ENCODE data around the gene RHBDL1. TPM values are rescaled to one million over a fixed set of nuclear protein-coding genes. Genes with fewer than 3 reads are reported as not detected.

RHBDL1 gene
- total and polyA plus RNA-seq, 10 of the 15 experiments (the other 5 are each of a cell fraction or from before 2014, with no cell fraction given), result 0.04 to 1.3 (median 0.65) TPM; not detected in 5

GRCh38 chr16:726438-727290 is 51.2 kb downstream of the RHBDL1 start, which contains the start of the genes CCDC78 and HAGHL:
CCDC78 (minus strand) TSS chr16:726443; CDS start chr16:726367, 76 bp downstream.
HAGHL (plus strand) TSS chr16:727106; CDS start chr16:727510, 404 bp downstream.
- H3K4me1 ChIP-seq (ENCODE audit: control insufficient read depth, insufficient read depth, low read length), result peaks cover 13% of the 10 kb centered on the region
- peak within 1 kb of the TSS; percentile 100 for H3K4me2 ChIP-seq (ENCODE audit: control insufficient read depth, insufficient read depth)
- no peak for DNase-seq (ENCODE audit: low read depth, low spot score)
- H3K9ac ChIP-seq (ENCODE audit: control insufficient read depth, insufficient read depth, low read length), result peak within 1 kb of the TSS; percentile 73
- RAD21 ChIA-PET (ENCODE audit: unreplicated experiment), result no interaction called here
- H3K27me3 ChIP-seq (replicated peaks in 1 of 2; ENCODE audit: control insufficient read depth in 2 of 2, insufficient read depth in 2 of 2, low read length in 1 of 2), result no peaks in the 10 kb centered on the region
- in situ Hi-C loops (cut with MboI) (no loop called here), intact Hi-C loops (cut with micrococcal nuclease; ENCODE audit: unreplicated experiment) (no loop called here)
- WGBS (ENCODE audit: insufficient coverage, insufficient replicate concordance, low lambda C conversion rate, missing lambda C conversion rate), result 7% methylated on average over 46 of the region's 88 CpGs
- peak within 1 kb of the TSS; percentile 37 for H2AFZ ChIP-seq (ENCODE audit: control insufficient read depth, low read depth, low read length)
- no peaks in the 10 kb centered on the region for H3K9me3 ChIP-seq (replicated peaks; ENCODE audit: control insufficient read depth, insufficient read depth, low read length)
- CTCF ChIA-PET, result interaction anchor here (0.8 kb wide), 2 partner anchors 10 to 14 kb away, joined by 3 read pairs; no protein-coding TSS in a partner anchor
- H3K27ac ChIP-seq (ENCODE audit: control insufficient read depth, insufficient read depth), result peak within 1 kb of the TSS; percentile 74
- peak; percentile 50 for ATAC-seq
- H4K20me1 ChIP-seq (ENCODE audit: control insufficient read depth, insufficient read depth), result no peaks in the 10 kb centered on the region
- H3K36me3 ChIP-seq (ENCODE audit: control insufficient read depth in 2 of 2, insufficient read depth in 2 of 2, low read length in 1 of 2), result no peaks in the 10 kb centered on the region; a peak in 2 of 4 replicates
- SMC1A ChIA-PET (ENCODE audit: uncharacterized antibody, unreplicated experiment), result interaction anchor here (1.7 kb wide), 2 partner anchors 12 to 14 kb away, joined by 3 to 5 read pairs; partner anchors contain the start of gene METRN
- POLR2A ChIA-PET, result interaction anchor here (1.4 to 6.3 kb wide), 2 partner anchors 11 to 32 kb away, joined by 4 to 60 read pairs; partner anchors contain the start of gene CIAO3
- no TSS peak for BruUV-seq (replicated peaks)
- TF ChIP-seq POLR2AphosphoS2 (IDR thresholded peaks at IDR 0.05; ENCODE audit: low read depth, low read length), result 0 out of 2 replicates have a peak, but pooled peaks have one; percentile 42
- TF ChIP-seq TCF12 (IDR thresholded peaks at IDR 0.05; ENCODE audit: low read depth, low read length), result 0 out of 2 replicates have a peak, but pooled peaks have one; percentile 3
- peak; percentile 63; the same call in 1 of the 2 replicates for TF ChIP-seq LARP7 (IDR thresholded peaks at IDR 0.05)
- TF ChIP-seq SMARCA5 (IDR thresholded peaks at IDR 0.05), result peak; percentile 99
- peak; percentile 36; the same call in 1 of the 2 replicates for TF ChIP-seq RB1 (IDR thresholded peaks at IDR 0.05; ENCODE audit: borderline replicate concordance)
- TF ChIP-seq BHLHE40 (IDR thresholded peaks at IDR 0.05; ENCODE audit: borderline replicate concordance in 1 of 2, low read depth in 2 of 2, low read length in 1 of 2), result peak; percentile 28 to 71; a peak in 2 of 4 replicates
- no peak for TF ChIP-seq ZBED1 (IDR thresholded peaks at IDR 0.05; ENCODE audit: borderline replicate concordance)
- TF ChIP-seq SIN3A (IDR thresholded peaks at IDR 0.05; ENCODE audit: low read depth, low read length), result peak; percentile 60; the same call in 1 of the 2 replicates
- TF ChIP-seq RAD51 (IDR thresholded peaks at IDR 0.05), result no peak
- TF ChIP-seq USF1 (IDR thresholded peaks at IDR 0.05; ENCODE audit: borderline replicate concordance, extremely low read length, insufficient read depth, low read depth, low read length), result no peak
- peak; percentile 43; the same call in 1 of the 2 replicates for TF ChIP-seq DPF2 (IDR thresholded peaks at IDR 0.05)
- TF ChIP-seq NKRF (conservative IDR thresholded peaks at IDR 0.05), result no peak
- TF ChIP-seq EGR1 (IDR thresholded peaks at IDR 0.05; ENCODE audit: borderline replicate concordance in 1 of 2, low read depth in 2 of 2, low read length in 2 of 2), result peak in 1 of 2 experiments; percentile 32; a peak in 1 of 3 replicates
- TF ChIP-seq GATAD2B (conservative IDR thresholded peaks at IDR 0.05; ENCODE audit: low read depth), result peak; percentile 50; the same call in 1 of the 2 replicates
- TF ChIP-seq ZNF217 (IDR thresholded peaks at IDR 0.05), result peak; percentile 80; the same call in 1 of the 2 replicates
- peak; percentile 21; the same call in 1 of the 2 replicates for TF ChIP-seq NRF1 (conservative IDR thresholded peaks at IDR 0.05; ENCODE audit: low read depth, low read length)
- peak within 1 kb of the TSS; percentile 87 for H3K4me3 ChIP-seq
- no peak for FAIRE-seq
- no peaks in the 10 kb centered on the region; the same call in 1 of the 2 replicates for H3K79me2 ChIP-seq (ENCODE audit: control insufficient read depth, insufficient read depth, low read length)
